ENCODE measurements around the gene SPDL1.
"Not testable (repeated sequence)": the region's sequence is repeated elsewhere in the genome, so short reads cannot be mapped to it uniquely, and the experiment has no call there.

SPDL1 gene

GRCh38 chr5:169571355-169571754, 12.2 kb upstream of the SPDL1 start:
- DNase-seq (ENCODE audit: low read depth in 2 of 2), result no peak

GRCh38 chr5:169574134-169574646, 9.4 kb upstream of the SPDL1 start:
- DNase-seq (ENCODE audit: low read depth in 2 of 2), result no peak

- DNase-seq (ENCODE audit: low read depth in 2 of 2), result no peak
Observed at GRCh38 chr5:169576181-169576598, 7.4 kb upstream of the SPDL1 start.

- DNase-seq (ENCODE audit: low read depth in 2 of 2), result no peak
Observed at GRCh38 chr5:169577951-169578350, 5.6 kb upstream of the SPDL1 start.

- DNase-seq (ENCODE audit: low read depth in 2 of 2), result no peak
Observed at GRCh38 chr5:169580964-169581363, 2.6 kb upstream of the SPDL1 start.

GRCh38 chr5:169581580-169582227, 1.9 kb upstream of the SPDL1 start:
- peak; percentile 12 to 27 for DNase-seq (ENCODE audit: low read depth in 2 of 2)

- no peak for DNase-seq (ENCODE audit: low read depth in 2 of 2)
Observed at GRCh38 chr5:169583101-169583423, 511 bp upstream of the SPDL1 start.

- no peak for DNase-seq (ENCODE audit: low read depth in 2 of 2)
Observed at GRCh38 chr5:169584998-169585451, 1.5 kb downstream of the SPDL1 start.

- DNase-seq (ENCODE audit: low read depth in 2 of 2), result no peak
Observed at GRCh38 chr5:169590602-169591001, 7.0 kb downstream of the SPDL1 start.

- DNase-seq (ENCODE audit: low read depth in 2 of 2), result no peak
Observed at GRCh38 chr5:169591636-169592035, 8.1 kb downstream of the SPDL1 start.

- no peak for DNase-seq (ENCODE audit: low read depth in 2 of 2)
Observed at GRCh38 chr5:169592937-169593650, 9.5 kb downstream of the SPDL1 start.

- no peak for DNase-seq (ENCODE audit: low read depth in 2 of 2)
Observed at GRCh38 chr5:169595172-169595820, 11.7 kb downstream of the SPDL1 start.

GRCh38 chr5:169599451-169599850, 15.9 kb downstream of the SPDL1 start:
- no peak for DNase-seq (ENCODE audit: low read depth in 2 of 2)

GRCh38 chr5:169602535-169602934, 19.0 kb downstream of the SPDL1 start:
- DNase-seq (ENCODE audit: low read depth in 2 of 2), result no peak

GRCh38 chr5:169606279-169606678, 22.7 kb downstream of the SPDL1 start:
- no peak for DNase-seq (ENCODE audit: low read depth in 2 of 2)

GRCh38 chr5:169607882-169608281, 24.3 kb downstream of the SPDL1 start:
- no peak for DNase-seq (ENCODE audit: low read depth in 2 of 2)

- no peak for DNase-seq (ENCODE audit: low read depth in 2 of 2)
Observed at GRCh38 chr5:169609716-169610115, 26.1 kb downstream of the SPDL1 start.

GRCh38 chr5:169610606-169611005, 27.0 kb downstream of the SPDL1 start:
- DNase-seq (ENCODE audit: low read depth in 2 of 2), result no peak

GRCh38 chr5:169615561-169615960, 32.0 kb downstream of the SPDL1 start:
- no peak for DNase-seq (ENCODE audit: low read depth in 2 of 2)

- not testable (repeated sequence) for DNase-seq (ENCODE audit: low read depth in 2 of 2)
Observed at GRCh38 chr5:169624307-169624706, 40.7 kb downstream of the SPDL1 start.

- DNase-seq (ENCODE audit: low read depth in 2 of 2), result no peak
Observed at GRCh38 chr5:169626779-169627178, 43.2 kb downstream of the SPDL1 start.

GRCh38 chr5:169627551-169627950, 44.0 kb downstream of the SPDL1 start:
- no peak for DNase-seq (ENCODE audit: low read depth in 2 of 2)

GRCh38 chr5:169628892-169629291, 45.3 kb downstream of the SPDL1 start:
- no peak for DNase-seq (ENCODE audit: low read depth in 2 of 2)
